GM23338 (cell line): ENCODE measurements around the gene DLG2. TPM values are rescaled to one million over a fixed set of nuclear protein-coding genes. Genes with fewer than 3 reads are reported as not detected.

Experiments used
- ATAC-seq: fragments of 200-7000 bp; cut with Tn5 transposase; 3 replicates; pipeline ENCODE4 v1.9.1; 2020
- DNase-seq: peaks from one replicate; pipeline ENCODE4 v3.0.0-alpha.2; 2015; ENCODE audit warnings: low spot score
- H2AFZ ChIP-seq: fragments of 200-600 bp; sonication (generic); 2 replicates; pipeline ENCODE4 v1.8.0; 2016; ENCODE audit warnings: antibody characterized with exemption, mild to moderate bottlenecking, moderate library complexity
- H3F3A ChIP-seq: fragments of 200-600 bp; sonication (generic); replicated peaks from 2 replicates; pipeline ENCODE4 v1.8.0; 2017; ENCODE audit warnings: antibody characterized with exemption, mixed run types, low read depth
- H3K27ac ChIP-seq: fragments of 200-600 bp; sonication (generic); 2 replicates; pipeline ENCODE4 v1.6.1; 2016; ENCODE audit warnings: low read depth
- H3K27me3 ChIP-seq: fragments of 200-600 bp; sonication (generic); 2 replicates; pipeline ENCODE4 v1.8.0; 2016; ENCODE audit warnings: mild to moderate bottlenecking, mixed run types, moderate library complexity; ENCODE audit not compliant: insufficient read depth
- H3K36me3 ChIP-seq: fragments of 200-600 bp; sonication (generic); 2 replicates; pipeline ENCODE4 v1.8.0; 2016; ENCODE audit warnings: mild to moderate bottlenecking; ENCODE audit not compliant: insufficient read depth
- H3K4me1 ChIP-seq: fragments of 200-600 bp; sonication (generic); 2 replicates; pipeline ENCODE4 v1.8.0; 2016; ENCODE audit warnings: mild to moderate bottlenecking, moderate library complexity; ENCODE audit not compliant: insufficient read depth
- H3K4me2 ChIP-seq: fragments of 200-600 bp; sonication (generic); 2 replicates; pipeline ENCODE4 v1.7.1; 2017; ENCODE audit warnings: mixed run types
- H3K4me3 ChIP-seq: fragments of 200-600 bp; sonication (generic); 2 replicates; pipeline ENCODE4 v1.6.1; 2016; ENCODE audit warnings: mixed run types
- H3K79me2 ChIP-seq: fragments of 200-600 bp; sonication (generic); replicated peaks from 2 replicates; pipeline ENCODE4 v1.8.0; 2017; ENCODE audit warnings: mild to moderate bottlenecking; ENCODE audit not compliant: insufficient read depth
- H3K9me2 ChIP-seq: fragments of 200-600 bp; sonication (generic); 2 replicates; pipeline ENCODE4 v1.8.0; 2017; ENCODE audit not compliant: insufficient read depth
- H4K20me1 ChIP-seq: fragments of 200-600 bp; sonication (generic); replicated peaks from 2 replicates; pipeline ENCODE4 v1.8.0; 2017; ENCODE audit warnings: mild to moderate bottlenecking; ENCODE audit not compliant: insufficient read depth
- H3K27ac Mint-ChIP-seq: 2 replicates; pipeline ENCODE4 v1.8.0; 2020; ENCODE audit warnings: inconsistent platforms, mild to moderate bottlenecking, moderate library complexity, mixed read lengths
- H3K27me3 Mint-ChIP-seq: 3 replicates; pipeline ENCODE4 v1.8.0; 2022; ENCODE audit warnings: low read depth, mild to moderate bottlenecking, moderate library complexity, mixed read lengths, inconsistent platforms; ENCODE audit not compliant: insufficient read depth, poor library complexity
- H3K36me3 Mint-ChIP-seq: 3 replicates; pipeline ENCODE4 v1.8.0; 2021; ENCODE audit warnings: low read depth, mild to moderate bottlenecking, inconsistent platforms, moderate library complexity, mixed read lengths
- H3K4me1 Mint-ChIP-seq: 3 replicates; pipeline ENCODE4 v1.8.0; 2020; ENCODE audit warnings: mild to moderate bottlenecking, inconsistent platforms, mixed read lengths
- H3K4me3 Mint-ChIP-seq: 3 replicates; pipeline ENCODE4 v1.8.0; 2021; ENCODE audit warnings: moderate library complexity, mild to moderate bottlenecking, inconsistent platforms, mixed read lengths
- H3K9me3 Mint-ChIP-seq: 3 replicates; pipeline ENCODE4 v1.8.0; 2020; ENCODE audit warnings: moderate library complexity, mild to moderate bottlenecking, inconsistent platforms, mixed read lengths
- CREB1 ChIP-seq: fragments of 250-450 bp; sonication (Bioruptor Pico); IDR thresholded peaks from 2 replicates; pipeline ENCODE4 v1.5.0; 2020; ENCODE audit warnings: low read depth, mild to moderate bottlenecking, moderate library complexity
- EZH2 ChIP-seq: fragments of 200-600 bp; sonication (generic); IDR thresholded peaks from one replicate; pipeline ENCODE4 v1.8.0; 2017; ENCODE audit warnings: antibody characterized with exemption, mild to moderate bottlenecking, low read depth; ENCODE audit not compliant: unreplicated experiment
- EZH2phosphoT487 ChIP-seq: fragments of 200-600 bp; sonication (generic); IDR thresholded peaks from one replicate; pipeline ENCODE4 v1.8.1; 2018; ENCODE audit warnings: antibody characterized with exemption; ENCODE audit not compliant: unreplicated experiment
- JUNB ChIP-seq: IDR thresholded peaks from one replicate; pipeline ENCODE4 v1.6.1; 2016; ENCODE audit warnings: antibody characterized with exemption; ENCODE audit not compliant: unreplicated experiment
- NANOG ChIP-seq: IDR thresholded peaks from 2 replicates; pipeline ENCODE4 v1.6.1; 2016; ENCODE audit warnings: antibody characterized with exemption, borderline replicate concordance
- POLR2AphosphoS5 ChIP-seq: IDR thresholded peaks from 2 replicates; pipeline ENCODE4 v1.6.1; 2016; ENCODE audit warnings: antibody characterized with exemption, low read depth
- STAT1 ChIP-seq: IDR thresholded peaks from one replicate; pipeline ENCODE4 v1.6.1; 2016; ENCODE audit warnings: antibody characterized with exemption; ENCODE audit not compliant: unreplicated experiment
- ZNF114 ChIP-seq: fragments of 250-450 bp; sonication (Bioruptor Pico); IDR thresholded peaks from 2 replicates; pipeline ENCODE4 v1.5.0; 2020; ENCODE audit warnings: mild to moderate bottlenecking, moderate library complexity
- ZNF331 ChIP-seq: fragments of 250-450 bp; sonication (Bioruptor Pico); IDR thresholded peaks from 2 replicates; pipeline ENCODE4 v1.5.0; 2020; ENCODE audit warnings: low read depth, mild to moderate bottlenecking, moderate library complexity
- polyA plus RNA-seq: library from polyadenylated mRNA; unstranded; fragments of >200 nt; fragmentation: Nextera tagmentation; extraction: Ambion mirVana; gene quantifications from 2 replicates; pipeline ENCODE4 v1.2.1, GENCODE V29; 2016
- total RNA-seq: library from RNA; depleted of rRNA; stranded (reverse); fragments of >200 nt; shearing (Covaris generic); gene quantifications from 2 replicates; pipeline ENCODE4 v1.2.3, GENCODE V29; 2014
- TF ChIP-seq, protein P1 (sequence below): fragments of 250-450 bp; sonication (Bioruptor Pico); IDR thresholded peaks from 2 replicates; pipeline ENCODE4 v1.5.0; 2020; ENCODE audit warnings: mild to moderate bottlenecking, moderate library complexity
- TF ChIP-seq, protein P2 (sequence below), 2 experiments: fragments of 200-600 bp in 1 of 2; sonication (generic) in 1 of 2; conservative IDR thresholded peaks; 2 replicates each; pipeline versions ENCODE4 v1.5.1 to v1.6.1; 2016 to 2017; ENCODE audit warnings: antibody characterized with exemption in 2 of 2, low read depth in 2 of 2, mild to moderate bottlenecking in 2 of 2, moderate library complexity in 1 of 2
- TF ChIP-seq, protein P3 (sequence below): IDR thresholded peaks from 2 replicates; pipeline ENCODE4 v1.6.1; 2016; ENCODE audit warnings: antibody characterized with exemption
- TF ChIP-seq, protein P4 (sequence below): IDR thresholded peaks from one replicate; pipeline ENCODE4 v1.6.1; 2018; ENCODE audit warnings: antibody characterized with exemption; ENCODE audit not compliant: unreplicated experiment

Gene DLG2
- total and polyA plus RNA-seq, 2 experiments from 2014 or later, result 19.8 to 21.5 TPM

DNA sequence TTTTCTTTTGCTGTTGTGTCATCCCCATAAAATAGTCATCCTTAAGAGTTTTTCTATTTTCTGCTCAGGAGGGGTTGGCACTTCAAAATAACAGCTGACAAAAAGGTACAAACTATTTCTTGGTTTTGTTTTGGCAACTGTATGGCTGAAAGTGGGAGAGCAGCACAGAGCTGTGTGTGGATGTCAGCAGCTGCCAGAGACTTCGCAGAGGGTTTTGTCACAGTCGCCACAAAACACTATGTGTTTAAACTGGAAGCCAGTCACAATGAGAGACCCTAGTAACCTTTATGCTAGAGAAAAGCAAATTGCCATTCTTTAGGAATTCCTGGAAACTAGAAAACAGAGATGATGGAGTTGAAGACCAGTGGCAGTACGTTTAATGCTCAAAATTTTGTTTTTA lies 2151.4 kb downstream of the DLG2 start:
- H3K27ac Mint-ChIP-seq, result no peak overlapping the region
- no peak overlapping the region for H3K4me3 ChIP-seq
- no peaks in the 10 kb centered on the region; the same call in 2 of the 3 replicates for H3K9me3 Mint-ChIP-seq
- no peaks in the 10 kb centered on the region for H3K27me3 ChIP-seq
- peaks cover 5% of the 10 kb centered on the region; the same call in 1 of the 2 replicates for H3K9me2 ChIP-seq
- no peaks in the 10 kb centered on the region for H3K79me2 ChIP-seq
- no peaks in the 10 kb centered on the region; the same call in 1 of the 2 replicates for H3K4me1 ChIP-seq
- peaks cover 11% of the 10 kb centered on the region for H3K4me1 Mint-ChIP-seq
- no peak overlapping the region for H2AFZ ChIP-seq
- DNase-seq (no peak), ATAC-seq (no peak)
- no peaks in the 10 kb centered on the region for H3F3A ChIP-seq
- H3K4me2 ChIP-seq, result no peak overlapping the region
- no peaks in the 10 kb centered on the region for H4K20me1 ChIP-seq
- no peak overlapping the region for H3K27ac ChIP-seq
- no peaks in the 10 kb centered on the region for H3K36me3 Mint-ChIP-seq
- no peaks in the 10 kb centered on the region for H3K27me3 Mint-ChIP-seq
- no peak overlapping the region for H3K4me3 Mint-ChIP-seq
- TF ChIP-seq, protein P1, sequence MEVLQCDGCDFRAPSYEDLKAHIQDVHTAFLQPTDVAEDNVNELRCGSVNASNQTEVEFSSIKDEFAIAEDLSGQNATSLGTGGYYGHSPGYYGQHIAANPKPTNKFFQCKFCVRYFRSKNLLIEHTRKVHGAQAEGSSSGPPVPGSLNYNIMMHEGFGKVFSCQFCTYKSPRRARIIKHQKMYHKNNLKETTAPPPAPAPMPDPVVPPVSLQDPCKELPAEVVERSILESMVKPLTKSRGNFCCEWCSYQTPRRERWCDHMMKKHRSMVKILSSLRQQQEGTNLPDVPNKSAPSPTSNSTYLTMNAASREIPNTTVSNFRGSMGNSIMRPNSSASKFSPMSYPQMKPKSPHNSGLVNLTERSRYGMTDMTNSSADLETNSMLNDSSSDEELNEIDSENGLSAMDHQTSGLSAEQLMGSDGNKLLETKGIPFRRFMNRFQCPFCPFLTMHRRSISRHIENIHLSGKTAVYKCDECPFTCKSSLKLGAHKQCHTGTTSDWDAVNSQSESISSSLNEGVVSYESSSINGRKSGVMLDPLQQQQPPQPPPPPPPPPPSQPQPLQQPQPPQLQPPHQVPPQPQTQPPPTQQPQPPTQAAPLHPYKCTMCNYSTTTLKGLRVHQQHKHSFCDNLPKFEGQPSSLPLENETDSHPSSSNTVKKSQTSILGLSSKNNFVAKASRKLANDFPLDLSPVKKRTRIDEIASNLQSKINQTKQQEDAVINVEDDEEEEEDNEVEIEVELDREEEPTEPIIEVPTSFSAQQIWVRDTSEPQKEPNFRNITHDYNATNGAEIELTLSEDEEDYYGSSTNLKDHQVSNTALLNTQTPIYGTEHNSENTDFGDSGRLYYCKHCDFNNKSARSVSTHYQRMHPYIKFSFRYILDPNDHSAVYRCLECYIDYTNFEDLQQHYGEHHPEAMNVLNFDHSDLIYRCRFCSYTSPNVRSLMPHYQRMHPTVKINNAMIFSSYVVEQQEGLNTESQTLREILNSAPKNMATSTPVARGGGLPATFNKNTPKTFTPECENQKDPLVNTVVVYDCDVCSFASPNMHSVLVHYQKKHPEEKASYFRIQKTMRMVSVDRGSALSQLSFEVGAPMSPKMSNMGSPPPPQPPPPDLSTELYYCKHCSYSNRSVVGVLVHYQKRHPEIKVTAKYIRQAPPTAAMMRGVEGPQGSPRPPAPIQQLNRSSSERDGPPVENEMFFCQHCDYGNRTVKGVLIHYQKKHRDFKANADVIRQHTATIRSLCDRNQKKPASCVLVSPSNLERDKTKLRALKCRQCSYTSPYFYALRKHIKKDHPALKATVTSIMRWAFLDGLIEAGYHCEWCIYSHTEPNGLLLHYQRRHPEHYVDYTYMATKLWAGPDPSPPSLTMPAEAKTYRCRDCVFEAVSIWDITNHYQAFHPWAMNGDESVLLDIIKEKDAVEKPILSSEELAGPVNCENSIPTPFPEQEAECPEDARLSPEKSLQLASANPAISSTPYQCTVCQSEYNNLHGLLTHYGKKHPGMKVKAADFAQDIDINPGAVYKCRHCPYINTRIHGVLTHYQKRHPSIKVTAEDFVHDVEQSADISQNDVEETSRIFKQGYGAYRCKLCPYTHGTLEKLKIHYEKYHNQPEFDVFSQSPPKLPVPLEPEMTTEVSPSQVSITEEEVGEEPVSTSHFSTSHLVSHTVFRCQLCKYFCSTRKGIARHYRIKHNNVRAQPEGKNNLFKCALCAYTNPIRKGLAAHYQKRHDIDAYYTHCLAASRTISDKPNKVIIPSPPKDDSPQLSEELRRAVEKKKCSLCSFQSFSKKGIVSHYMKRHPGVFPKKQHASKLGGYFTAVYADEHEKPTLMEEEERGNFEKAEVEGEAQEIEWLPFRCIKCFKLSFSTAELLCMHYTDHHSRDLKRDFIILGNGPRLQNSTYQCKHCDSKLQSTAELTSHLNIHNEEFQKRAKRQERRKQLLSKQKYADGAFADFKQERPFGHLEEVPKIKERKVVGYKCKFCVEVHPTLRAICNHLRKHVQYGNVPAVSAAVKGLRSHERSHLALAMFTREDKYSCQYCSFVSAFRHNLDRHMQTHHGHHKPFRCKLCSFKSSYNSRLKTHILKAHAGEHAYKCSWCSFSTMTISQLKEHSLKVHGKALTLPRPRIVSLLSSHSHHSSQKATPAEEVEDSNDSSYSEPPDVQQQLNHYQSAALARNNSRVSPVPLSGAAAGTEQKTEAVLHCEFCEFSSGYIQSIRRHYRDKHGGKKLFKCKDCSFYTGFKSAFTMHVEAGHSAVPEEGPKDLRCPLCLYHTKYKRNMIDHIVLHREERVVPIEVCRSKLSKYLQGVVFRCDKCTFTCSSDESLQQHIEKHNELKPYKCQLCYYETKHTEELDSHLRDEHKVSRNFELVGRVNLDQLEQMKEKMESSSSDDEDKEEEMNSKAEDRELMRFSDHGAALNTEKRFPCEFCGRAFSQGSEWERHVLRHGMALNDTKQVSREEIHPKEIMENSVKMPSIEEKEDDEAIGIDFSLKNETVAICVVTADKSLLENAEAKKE (CRISPR knock-in tag), result no peak
- TF ChIP-seq, protein P2, sequence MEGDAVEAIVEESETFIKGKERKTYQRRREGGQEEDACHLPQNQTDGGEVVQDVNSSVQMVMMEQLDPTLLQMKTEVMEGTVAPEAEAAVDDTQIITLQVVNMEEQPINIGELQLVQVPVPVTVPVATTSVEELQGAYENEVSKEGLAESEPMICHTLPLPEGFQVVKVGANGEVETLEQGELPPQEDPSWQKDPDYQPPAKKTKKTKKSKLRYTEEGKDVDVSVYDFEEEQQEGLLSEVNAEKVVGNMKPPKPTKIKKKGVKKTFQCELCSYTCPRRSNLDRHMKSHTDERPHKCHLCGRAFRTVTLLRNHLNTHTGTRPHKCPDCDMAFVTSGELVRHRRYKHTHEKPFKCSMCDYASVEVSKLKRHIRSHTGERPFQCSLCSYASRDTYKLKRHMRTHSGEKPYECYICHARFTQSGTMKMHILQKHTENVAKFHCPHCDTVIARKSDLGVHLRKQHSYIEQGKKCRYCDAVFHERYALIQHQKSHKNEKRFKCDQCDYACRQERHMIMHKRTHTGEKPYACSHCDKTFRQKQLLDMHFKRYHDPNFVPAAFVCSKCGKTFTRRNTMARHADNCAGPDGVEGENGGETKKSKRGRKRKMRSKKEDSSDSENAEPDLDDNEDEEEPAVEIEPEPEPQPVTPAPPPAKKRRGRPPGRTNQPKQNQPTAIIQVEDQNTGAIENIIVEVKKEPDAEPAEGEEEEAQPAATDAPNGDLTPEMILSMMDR (conservative IDR thresholded peaks at IDR 0.05; ENCODE audit: low read depth in 2 of 2), result no peak
- TF ChIP-seq ZNF331 (no peak), JUNB (no peak), STAT1 (no peak), NANOG (no peak), EZH2 (no peak), POLR2AphosphoS5 (no peak), EZH2phosphoT487 (no peak), CREB1 (CRISPR knock-in tag) (no peak), ZNF114 (CRISPR knock-in tag) (no peak)
- TF ChIP-seq, protein P3, sequence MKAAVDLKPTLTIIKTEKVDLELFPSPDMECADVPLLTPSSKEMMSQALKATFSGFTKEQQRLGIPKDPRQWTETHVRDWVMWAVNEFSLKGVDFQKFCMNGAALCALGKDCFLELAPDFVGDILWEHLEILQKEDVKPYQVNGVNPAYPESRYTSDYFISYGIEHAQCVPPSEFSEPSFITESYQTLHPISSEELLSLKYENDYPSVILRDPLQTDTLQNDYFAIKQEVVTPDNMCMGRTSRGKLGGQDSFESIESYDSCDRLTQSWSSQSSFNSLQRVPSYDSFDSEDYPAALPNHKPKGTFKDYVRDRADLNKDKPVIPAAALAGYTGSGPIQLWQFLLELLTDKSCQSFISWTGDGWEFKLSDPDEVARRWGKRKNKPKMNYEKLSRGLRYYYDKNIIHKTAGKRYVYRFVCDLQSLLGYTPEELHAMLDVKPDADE, result no peak
- TF ChIP-seq, protein P4, sequence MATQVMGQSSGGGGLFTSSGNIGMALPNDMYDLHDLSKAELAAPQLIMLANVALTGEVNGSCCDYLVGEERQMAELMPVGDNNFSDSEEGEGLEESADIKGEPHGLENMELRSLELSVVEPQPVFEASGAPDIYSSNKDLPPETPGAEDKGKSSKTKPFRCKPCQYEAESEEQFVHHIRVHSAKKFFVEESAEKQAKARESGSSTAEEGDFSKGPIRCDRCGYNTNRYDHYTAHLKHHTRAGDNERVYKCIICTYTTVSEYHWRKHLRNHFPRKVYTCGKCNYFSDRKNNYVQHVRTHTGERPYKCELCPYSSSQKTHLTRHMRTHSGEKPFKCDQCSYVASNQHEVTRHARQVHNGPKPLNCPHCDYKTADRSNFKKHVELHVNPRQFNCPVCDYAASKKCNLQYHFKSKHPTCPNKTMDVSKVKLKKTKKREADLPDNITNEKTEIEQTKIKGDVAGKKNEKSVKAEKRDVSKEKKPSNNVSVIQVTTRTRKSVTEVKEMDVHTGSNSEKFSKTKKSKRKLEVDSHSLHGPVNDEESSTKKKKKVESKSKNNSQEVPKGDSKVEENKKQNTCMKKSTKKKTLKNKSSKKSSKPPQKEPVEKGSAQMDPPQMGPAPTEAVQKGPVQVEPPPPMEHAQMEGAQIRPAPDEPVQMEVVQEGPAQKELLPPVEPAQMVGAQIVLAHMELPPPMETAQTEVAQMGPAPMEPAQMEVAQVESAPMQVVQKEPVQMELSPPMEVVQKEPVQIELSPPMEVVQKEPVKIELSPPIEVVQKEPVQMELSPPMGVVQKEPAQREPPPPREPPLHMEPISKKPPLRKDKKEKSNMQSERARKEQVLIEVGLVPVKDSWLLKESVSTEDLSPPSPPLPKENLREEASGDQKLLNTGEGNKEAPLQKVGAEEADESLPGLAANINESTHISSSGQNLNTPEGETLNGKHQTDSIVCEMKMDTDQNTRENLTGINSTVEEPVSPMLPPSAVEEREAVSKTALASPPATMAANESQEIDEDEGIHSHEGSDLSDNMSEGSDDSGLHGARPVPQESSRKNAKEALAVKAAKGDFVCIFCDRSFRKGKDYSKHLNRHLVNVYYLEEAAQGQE, result no peak
- no peaks in the 10 kb centered on the region for H3K36me3 ChIP-seq
